Activated T-cell treated with anti-CD3 and anti-CD28 coated beads, Interleukin-2, amount 50 U/mL, for 1 hour (primary cell): Measurements from ENCODE around the gene COL8A1.
"Not testable (repeated sequence)": the region's sequence is repeated elsewhere in the genome, so short reads cannot be mapped to it uniquely, and the experiment has no call there.

Experiments
- DNase-seq: peaks from one replicate; pipeline ENCODE4 v3.0.0-alpha.2; 2020

The COL8A1 gene

DNA sequence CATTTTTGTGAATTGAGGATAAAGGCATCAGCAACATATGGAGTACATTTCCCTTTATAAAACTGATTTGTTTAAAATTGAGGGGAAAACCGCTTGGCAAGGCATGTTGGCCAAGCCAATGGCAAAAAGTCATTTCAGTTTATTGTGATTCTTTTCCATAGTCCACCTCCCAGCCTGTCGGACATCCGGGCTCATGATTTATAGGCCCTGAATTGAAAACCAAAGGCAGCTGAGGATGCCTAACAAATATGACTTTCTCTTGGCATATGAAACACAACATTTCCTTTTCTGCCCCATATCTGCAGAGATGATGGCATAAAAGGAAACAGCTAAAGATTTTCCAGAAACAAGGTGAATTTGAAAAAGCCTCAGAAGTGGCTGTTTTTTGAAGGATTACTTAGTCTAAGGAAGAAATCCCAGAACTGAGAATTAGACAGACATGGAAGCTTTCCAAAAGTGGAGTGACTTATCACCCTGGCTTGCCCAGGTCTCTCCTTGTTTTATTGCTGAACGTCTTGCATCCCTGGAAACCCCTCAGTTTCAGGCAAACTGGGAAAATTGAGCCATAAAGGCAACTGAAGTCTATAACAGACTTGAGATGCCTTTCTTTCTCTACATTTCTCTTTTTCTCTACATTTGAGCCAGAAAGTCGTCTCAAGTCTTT lies 74.0 kb downstream of the COL8A1 start:
- no peak for DNase-seq

GRCh38 chr3:99713440-99713839 lies 75.0 kb downstream of the COL8A1 start:
- DNase-seq: no peak

DNA sequence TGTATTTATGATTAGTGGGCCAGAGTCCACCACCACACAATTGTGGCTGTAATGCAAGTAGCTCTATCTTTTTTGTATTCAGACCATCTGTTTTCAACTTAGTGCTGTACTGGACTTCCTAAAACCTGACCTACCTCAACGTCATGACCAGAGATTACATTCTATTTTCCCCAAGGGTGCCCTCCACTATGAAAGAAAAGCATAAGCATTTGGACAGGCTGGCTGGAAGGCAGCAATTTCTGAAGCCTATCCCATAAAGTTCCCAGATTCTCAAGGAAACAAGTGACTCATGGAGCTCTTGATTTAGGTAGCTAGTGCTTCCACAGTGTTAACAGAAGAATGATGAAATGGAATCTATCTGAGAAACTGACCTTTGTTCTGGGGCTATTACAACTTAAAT lies 75.8 kb downstream of the COL8A1 start:
- DNase-seq: no peak

GRCh38 chr3:99714575-99714974 lies 76.2 kb downstream of the COL8A1 start:
- no peak for DNase-seq

GRCh38 chr3:99716463-99716995 lies 78.1 kb downstream of the COL8A1 start:
- no peak for DNase-seq

- no peak for DNase-seq
Measured at GRCh38 chr3:99720985-99721632, 82.7 kb downstream of the COL8A1 start.

GRCh38 chr3:99721633-99722007 lies 83.2 kb downstream of the COL8A1 start:
- DNase-seq: no peak

GRCh38 chr3:99724276-99724675 lies 85.9 kb downstream of the COL8A1 start:
- no peak for DNase-seq

- DNase-seq: no peak
Measured at GRCh38 chr3:99730870-99731269, 92.5 kb downstream of the COL8A1 start.

DNA sequence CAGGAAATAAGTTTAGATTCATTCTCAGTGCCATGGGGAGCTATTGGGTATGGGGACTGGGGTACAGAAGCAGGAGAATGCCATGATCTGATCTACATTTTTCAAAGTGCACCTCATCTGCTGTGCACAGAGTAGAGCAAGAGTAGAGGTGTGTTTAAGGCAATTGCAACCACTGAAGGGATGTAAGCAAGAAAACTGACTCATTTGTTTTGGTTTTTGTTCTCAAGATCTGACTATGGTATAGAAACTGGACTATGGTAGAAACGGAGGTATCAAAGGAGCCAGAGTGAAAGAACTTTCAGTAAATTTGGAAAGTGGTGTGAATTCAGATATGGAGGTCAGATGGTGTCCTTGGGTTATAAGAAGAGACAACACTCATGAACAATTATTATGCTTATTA lies 93.1 kb downstream of the COL8A1 start:
- no peak for DNase-seq

DNA sequence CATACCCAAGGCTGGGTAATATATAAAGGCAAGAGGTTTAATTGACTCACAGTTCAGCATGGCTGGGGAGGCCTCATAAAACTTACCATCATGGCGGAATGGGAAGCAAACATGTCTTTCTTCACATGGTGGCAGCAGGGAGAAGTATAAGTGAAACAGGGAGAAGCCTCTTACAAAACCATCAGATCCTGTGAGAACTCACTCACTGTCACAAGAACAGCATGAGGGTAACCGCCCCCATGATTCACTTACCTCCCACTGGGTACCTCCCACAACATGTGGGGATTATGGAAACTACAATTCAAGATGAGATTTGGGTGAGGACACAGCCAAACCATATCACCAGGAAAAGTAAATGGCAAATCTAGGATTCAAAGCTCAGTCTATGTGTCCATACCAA lies 102.0 kb downstream of the COL8A1 start:
- not testable (repeated sequence) for DNase-seq

DNA sequence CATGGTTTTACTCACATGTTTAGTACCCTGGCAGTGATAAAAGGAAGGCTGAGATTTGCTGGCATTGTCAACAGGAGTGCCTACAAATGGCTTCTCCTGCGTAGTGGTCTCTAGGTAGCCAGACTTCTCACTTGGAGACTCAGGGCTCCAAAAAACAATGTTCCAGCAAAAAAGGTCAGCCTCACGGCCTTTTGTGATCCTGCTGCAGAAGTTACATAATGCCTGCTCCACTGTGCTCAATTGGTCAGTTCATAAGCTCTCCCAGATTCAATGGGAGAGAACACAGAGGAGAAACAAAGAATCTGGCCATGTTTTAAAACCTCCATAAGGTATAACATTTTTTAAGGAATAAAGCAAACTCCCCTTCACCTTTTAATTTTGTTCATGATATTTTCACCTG lies 103.2 kb downstream of the COL8A1 start:
- DNase-seq: no peak

- no peak for DNase-seq
Measured at GRCh38 chr3:99747915-99748314, 109.5 kb downstream of the COL8A1 start.

DNA sequence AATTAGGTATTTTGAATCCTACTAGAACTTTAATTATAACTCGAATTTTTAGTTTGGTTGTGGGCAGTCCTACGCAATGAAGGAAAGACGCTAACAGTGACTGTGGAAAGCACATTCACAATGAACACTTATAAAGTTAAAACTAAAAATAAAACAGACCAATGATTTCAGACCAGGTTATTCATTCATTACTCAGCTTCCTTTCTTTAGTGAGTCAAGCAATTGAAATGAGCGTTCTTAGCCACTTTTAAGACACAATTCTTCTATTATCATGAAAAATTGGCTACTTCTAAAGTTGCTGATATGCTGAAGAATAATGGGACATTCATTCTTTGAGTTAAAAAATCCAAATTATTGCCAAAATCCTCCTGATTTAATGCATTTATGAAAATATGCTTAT lies 113.3 kb downstream of the COL8A1 start:
- DNase-seq: no peak

- DNase-seq: no peak
Measured at GRCh38 chr3:99753268-99753975, 115.0 kb downstream of the COL8A1 start.

GRCh38 chr3:99755831-99756230 lies 117.4 kb downstream of the COL8A1 start:
- DNase-seq: no peak

GRCh38 chr3:99757966-99758365 lies 119.6 kb downstream of the COL8A1 start:
- DNase-seq: no peak

- DNase-seq: no peak
Measured at GRCh38 chr3:99758502-99759177, 120.2 kb downstream of the COL8A1 start.

GRCh38 chr3:99760031-99760430 lies 121.6 kb downstream of the COL8A1 start:
- DNase-seq: no peak

DNA sequence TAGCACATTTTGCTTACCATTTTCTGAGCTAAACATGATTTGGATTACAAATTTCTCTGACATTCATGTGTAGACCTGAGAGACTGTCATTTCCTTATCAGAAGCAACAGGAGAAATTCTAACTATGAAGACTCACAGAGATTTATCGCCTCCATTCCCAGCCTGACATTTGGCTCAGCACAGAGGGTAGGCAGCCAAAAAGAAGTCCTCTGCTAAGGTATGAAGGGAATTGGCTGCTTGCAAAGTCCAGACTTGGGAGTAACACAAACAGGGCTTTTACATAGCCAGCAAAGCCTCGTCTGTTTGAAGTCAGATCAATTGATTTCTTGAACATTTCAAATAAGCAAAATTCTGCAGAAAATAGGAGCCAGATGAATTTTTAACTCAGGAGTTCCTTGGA lies 122.2 kb downstream of the COL8A1 start:
- no peak for DNase-seq

GRCh38 chr3:99761415-99762165 lies 123.2 kb downstream of the COL8A1 start:
- DNase-seq: no peak

DNA sequence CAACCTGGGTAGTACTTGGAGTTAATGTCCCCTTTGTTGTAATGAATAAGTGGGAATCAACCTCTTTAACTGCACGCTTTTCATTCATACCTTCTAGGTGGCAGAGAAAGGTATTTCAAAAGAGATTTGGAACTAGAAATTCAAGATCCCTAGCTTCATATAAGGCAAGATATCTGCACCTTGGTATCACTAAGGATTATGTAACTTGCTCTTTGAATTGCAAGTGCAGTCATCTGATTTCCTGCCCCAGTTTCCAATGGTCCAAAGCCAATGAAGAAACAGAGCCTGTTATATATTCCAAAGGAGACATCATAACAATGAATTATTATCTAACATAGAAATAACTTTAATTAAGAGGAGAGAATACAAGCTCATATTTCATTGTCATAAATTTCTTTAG lies 124.5 kb downstream of the COL8A1 start:
- no peak for DNase-seq

- no peak for DNase-seq
Measured at GRCh38 chr3:99764377-99764776, 126.0 kb downstream of the COL8A1 start.
